ENCODE data around the gene CNIH3.
"Not testable (repeated sequence)": the region's sequence is repeated elsewhere in the genome, so short reads cannot be mapped to it uniquely, and the experiment has no call there.

Gene CNIH3

DNA sequence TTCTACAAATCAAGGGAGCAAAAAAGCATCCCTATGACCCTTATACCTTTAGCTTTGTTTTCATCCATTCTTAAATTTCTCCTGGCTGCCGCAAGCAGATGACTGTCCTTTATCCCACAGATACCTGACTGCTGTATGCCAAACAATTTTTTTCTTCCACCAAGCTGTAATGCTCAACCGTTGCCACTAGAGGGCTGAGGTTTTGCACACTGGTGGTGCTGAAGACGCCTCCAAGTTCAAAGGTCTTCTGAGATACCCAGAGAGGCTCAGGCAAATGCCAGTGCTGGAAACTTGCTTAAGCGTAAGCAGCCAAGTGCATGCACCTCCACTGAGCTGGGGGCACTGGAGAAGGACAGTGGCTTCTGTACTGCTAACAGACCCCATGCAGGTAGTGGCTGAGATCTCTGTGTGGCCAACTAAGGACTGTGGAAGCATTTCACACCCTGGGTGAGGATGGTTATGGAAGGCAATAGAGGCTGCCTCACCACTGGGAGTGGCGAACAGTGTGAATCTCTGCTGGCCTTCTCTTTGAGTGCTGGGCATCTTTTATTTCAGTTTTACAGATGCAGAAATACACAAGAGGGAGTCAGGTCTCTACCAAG lies 28.5 kb downstream of the CNIH3 start:
- DNase-seq: no peak

DNA sequence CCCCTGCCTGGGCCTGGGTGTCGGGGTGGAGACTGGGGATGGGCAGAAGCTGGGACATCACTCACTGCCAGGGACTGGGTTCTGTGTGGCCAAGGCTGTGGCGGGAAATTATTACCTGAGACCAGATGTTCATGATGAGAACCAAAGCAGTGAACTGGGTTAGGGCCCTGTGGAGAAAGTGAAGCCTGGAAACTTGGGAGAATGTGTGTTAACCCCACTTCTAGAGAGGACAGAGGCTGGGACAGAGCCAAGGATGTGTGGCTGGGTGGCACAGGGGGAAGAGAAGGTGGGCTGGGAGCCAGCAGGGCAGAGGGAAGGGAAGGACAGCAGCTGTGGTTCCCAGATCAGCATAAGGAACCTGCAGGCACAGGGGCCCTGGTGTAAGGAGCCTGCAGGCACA lies 31.3 kb downstream of the CNIH3 start:
- no peak for DNase-seq

DNA sequence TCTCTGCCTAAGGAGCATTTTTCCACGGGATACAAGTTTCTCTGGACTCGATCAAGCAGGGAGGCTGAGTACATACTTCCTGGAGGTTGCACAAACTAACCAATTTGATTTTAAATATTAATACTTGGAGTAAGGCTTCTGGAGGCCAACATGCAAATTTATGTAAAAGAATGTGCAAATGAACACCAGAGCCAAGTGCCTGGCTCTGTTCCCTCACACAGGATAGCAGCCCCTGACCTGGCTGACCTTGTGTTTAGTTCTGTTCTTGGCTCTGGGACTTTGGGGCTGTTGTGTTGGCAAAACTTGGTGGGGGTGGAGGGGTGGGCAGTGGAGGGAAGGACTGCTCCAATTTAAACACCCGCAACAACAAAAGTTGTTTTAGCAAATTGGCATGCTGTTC lies 34.2 kb downstream of the CNIH3 start:
- DNase-seq: no peak

DNA sequence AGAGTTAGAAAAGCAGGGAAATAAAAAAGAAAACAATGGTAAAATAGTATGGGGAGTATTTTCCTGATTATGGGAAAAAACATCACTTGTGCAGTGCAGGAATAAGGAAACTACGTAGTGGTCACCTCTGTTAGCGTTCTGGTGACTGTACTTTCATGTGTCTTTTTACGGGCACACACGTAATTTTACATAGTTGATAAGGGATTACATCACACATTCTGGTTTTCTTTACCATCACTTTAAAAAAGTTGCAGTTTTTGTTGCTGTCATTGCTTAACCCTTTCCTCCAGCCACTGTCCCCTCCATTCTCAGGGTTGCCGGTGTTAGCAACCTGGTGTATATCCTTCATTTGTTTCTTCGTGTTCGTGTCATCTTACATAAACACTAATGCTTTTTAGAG lies 35.1 kb downstream of the CNIH3 start:
- DNase-seq: no peak

DNA sequence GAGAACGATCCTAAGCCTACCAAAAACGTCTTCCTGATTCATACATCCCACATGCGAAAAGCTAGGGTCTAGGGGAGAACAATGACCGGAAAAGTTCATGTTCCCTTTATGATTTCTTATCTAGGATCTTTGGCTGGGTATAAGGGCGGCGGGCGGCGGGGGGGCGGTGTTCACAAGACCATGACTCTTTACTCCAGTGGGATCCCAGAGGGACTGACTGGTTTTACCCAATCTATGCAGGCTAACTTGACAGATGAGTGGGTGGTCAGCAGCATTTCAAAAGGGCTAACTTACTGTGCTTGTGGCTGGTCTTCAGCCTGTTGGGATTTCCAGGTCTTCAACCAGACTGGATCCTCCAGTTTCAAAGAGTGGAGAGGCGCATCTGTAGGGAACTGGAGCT lies 40.3 kb downstream of the CNIH3 start:
- no peak for DNase-seq

DNA sequence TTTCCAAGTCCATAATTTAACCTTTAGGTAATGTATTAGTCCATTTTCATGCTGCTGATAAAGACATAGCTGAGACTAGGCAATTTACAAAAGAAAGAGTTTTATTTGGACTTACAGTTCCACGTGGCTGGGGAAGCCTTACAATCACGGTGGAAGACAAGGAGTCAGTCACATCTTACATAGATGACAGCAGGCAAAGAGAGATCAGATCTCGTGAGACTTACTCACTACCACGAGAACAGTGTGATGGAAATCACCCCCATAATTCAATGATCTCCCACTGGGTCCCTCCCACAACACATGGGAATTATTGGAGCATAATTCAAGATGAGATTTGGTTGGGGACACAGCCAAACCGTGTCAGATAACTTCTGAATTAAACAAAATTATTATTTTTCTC lies 44.0 kb downstream of the CNIH3 start:
- DNase-seq: no peak

DNA sequence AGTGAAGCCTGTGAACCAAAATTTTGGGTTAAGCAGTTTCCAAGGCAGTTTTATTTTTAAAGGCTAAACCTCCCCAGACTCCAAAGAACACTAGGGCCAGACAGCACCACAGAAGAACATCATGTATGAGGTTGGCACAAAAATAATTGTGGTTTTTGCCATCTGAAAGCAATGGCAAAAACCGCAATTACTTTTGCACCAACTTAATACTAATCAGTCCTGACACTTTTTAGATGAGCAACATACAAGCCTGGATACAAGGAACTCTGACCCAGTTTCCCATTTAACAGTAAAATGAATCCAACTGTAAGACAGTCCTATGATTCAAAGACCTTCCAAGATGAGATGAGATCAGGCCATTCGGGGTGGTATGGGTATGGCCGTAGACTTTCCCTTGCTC lies 46.8 kb downstream of the CNIH3 start:
- no peak for DNase-seq

DNA sequence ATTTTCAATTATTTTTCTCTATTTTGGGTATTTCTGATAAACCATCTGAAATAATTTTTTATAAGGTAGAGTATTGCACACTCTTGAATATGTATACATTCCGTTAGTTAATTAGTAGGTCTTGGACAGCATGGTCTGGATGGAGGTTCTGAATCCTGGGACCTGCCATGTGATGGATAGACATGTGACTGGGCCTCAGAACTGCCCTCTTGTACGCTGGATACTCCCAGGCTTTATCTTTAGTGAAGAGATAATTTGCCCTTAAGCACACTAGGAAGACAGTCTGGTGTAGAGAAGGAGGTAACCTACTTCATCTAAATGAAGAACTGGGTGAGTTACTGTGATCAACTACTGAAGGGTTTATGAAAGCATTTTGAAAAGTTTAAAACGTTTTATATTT lies 48.9 kb downstream of the CNIH3 start:
- no peak for DNase-seq

DNA sequence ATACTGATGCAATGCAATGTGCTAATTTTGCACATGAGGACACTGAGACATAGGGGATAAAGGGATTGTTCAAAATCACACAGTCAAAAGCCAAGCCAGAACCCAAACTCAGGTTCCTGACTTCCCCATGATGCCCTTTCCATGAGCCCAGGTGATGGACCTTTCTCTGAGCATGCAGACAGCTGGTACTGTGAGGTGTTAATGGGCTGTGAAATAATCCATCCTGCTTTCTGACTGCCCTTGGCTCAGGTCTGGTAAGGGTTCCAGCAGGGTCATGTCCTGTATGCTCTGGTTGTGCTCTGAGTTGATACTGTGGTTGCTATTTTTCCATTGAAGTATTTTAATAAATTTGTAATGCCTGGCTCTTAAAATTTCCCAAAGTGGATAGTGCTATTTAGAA lies 50.0 kb downstream of the CNIH3 start:
- DNase-seq: no peak

DNA sequence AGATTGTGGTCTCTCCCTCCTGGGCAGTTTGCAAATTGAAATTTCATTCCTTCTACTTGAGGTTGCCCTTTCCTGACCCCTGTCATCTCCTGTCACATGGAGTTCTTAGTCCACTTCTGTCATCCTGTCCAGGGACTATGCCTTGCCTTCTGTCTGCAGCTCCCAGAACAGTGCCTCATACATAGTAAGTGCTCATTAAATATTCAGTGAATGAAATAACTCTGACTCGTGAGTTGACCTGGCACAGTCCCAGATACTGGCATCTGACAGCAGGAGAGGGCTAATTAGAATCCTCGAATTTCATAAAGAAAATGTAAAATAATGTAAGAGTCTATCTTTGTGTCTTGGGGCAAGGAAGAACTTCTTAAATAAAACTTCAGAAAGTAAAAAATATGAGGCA lies 50.8 kb downstream of the CNIH3 start:
- no peak for DNase-seq

DNA sequence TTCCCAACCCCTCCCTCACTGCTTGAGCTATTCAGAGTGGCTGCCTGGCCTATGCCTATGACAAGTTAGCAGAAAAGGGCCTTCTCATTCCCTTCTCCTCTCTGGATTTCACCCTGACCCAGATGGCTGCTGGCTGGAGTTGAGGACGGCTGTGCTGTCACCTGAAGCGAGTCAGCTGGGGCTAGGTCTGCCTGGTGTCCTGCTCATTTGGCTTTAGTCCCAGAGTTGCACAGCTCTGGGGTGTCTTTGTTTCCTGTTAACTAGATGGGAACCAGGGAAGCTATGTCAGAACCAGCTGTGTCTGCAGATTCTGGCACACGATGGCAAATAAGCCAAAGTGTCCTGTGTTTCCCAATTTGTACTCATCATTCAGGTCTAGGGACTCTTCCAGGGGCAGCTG lies 52.9 kb downstream of the CNIH3 start:
- no peak for DNase-seq

DNA sequence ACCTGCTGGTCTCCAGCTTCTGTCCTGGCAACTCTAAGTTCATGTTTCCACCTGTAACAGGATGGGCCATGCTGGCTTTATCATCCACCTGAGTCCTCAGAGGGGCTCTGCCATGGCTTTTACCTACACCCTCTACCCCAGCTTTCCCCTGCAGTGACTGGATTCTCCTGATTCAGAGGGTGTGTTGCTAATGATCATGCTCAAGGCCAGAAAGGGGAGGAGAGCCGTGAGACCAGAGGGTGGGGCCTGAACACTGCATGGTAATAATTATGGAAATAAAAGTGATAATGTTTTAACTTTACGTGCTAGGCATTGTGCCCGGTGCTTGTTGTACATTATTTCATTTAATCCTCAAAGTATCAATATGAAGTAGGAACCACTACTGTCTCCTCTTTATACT lies 53.3 kb downstream of the CNIH3 start:
- DNase-seq: no peak

DNA sequence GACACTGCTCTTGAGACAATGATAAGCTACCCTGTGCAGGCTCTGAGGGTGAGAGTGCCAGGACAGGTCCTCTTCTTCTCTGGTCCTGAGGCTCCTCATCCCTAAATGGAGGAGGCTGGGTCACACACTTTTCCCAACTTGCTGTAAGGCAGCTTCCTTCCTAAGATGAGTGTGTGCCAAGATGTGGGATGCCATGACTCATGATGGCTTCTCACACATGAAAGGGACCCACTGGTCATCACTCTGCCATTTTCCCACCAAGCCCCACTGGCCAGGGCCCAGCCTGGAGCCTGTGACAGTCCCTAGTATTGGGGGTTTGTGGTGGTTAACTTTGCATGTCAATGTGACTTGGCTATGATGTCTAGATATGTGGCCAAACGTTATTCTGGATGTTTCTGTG lies 54.4 kb downstream of the CNIH3 start:
- DNase-seq: no peak

DNA sequence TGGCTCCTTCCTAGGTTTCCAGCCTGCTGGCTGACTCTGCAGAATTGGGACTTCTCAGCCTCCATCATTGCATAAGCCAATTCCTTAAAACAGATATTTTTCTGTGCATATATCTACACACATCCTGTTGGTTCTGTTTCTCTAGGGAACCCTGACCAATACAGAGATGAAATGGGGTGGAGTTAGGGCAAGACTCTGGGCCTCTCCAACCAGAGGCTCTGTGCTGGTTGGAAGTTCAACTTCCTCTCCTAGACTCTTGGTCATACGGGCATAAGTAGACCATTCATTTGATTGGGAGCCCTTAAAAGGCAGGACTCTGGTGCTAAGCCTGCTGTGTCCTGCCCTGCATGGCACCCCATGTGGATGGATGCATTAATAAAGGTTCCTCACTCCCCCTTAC lies 55.0 kb downstream of the CNIH3 start:
- DNase-seq: no peak

DNA sequence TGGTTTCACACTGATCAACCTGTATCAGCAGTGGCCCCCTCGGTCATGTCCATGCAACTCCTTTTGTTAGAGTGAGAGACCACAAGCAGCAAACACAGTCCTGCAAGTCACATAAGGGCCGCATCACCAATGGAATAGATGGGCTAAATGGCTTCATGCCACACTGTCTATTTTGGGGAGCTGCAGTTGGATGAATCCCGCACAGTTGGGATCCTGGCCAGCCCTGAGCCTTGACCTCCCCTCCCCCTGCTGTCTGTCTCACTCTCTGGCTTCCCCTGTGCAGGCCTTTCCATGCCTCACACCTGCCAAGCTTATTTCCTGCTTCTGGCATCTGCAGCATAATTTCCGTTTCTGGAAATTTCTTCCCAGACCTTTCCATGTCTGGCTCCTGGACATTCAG lies 57.0 kb downstream of the CNIH3 start:
- peak; percentile 15 to 65 for DNase-seq

DNA sequence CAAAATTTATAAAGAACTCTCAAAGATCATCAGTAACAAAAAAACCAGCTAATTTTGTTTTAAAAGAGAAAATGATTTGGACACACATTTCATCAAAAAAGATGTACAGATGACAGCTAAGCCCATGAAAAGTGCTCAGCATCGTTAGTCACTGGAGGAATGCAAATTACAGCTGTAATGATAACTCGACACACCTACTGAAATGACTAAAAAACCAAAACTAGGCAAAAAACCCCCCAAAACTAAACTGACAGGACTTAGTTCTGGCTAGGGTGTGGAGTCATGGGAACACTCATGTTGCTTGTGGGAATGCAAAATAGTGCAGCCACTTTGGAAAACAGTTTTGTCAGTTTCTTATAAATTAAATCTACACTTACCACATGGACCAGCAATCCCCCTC lies 59.5 kb downstream of the CNIH3 start:
- no peak for DNase-seq

DNA sequence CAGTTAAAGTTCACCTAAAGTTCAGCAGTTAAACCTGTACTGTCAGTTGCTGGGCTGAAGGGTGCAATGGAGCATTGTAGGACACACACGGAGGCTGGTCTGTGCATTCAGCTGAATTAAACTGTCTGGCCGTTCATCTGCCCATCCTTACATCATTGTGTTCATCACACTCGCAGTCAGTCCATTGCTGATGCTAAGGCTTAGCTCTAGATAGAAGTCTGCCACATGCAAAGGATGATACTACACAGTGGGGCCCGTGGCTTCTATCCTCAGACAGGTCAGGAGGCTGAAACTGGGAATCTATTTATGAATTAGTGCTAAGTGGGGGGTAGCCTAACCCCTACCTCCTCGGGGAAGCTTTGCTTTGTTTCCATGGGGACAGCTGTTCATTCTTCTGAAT lies 60.4 kb downstream of the CNIH3 start:
- DNase-seq: no peak

DNA sequence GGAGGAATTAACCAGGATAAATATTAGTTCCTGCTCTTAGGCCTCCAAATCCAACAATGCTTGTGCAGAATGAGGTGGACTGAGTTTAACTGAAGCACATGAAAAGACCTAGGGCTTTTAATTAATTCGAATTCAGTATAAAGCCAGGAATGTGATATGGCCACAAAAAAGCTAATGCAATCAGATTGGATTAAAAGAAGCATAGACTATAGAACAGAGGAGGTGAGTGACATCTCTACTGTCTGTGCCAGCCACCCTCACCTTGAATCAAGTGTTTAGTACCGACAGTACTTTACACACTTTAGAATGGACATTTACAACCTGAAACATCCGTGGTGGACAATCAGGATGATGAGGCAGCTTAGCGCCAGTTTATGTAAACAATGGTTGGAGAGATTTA lies 62.1 kb downstream of the CNIH3 start:
- DNase-seq: no peak

DNA sequence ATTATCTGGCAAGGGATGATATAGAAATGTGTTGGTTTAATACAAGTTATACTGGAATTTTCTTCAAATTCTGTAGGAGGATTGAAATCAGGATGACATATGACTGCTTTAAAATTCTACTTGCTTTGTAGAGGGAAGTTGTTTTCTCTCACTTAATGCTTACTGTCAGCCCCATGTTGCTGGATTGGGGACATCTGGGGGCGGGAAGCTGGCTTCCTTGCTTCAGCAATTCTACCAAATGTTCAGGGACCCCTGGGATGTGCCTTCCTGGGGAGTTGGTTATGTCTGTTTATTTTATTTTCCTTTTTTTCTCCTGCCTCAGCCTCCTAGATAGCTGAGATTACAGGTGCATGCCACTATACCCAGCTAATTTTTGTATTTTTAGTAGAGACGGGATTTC lies 63.5 kb downstream of the CNIH3 start:
- DNase-seq: no peak

DNA sequence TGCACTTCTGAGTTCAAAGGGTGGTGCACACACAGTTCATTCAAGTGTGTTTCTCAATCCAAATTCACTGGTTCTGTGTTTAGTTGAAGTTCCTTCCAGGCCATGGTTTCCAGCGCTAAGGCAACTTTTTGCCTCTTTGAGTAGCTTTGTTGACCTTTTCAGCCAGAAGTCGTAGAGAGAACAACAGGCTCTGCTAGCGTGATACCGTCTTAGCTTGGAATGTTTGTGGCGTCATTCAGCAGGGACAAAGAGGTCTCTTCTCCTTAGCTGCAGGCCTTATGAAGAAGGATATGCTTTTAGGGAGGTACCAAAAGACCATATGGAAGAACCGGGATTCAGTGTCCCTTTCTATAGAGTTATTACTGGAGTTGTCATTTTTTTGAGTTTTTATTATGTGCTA lies 65.7 kb downstream of the CNIH3 start:
- DNase-seq: no peak

DNA sequence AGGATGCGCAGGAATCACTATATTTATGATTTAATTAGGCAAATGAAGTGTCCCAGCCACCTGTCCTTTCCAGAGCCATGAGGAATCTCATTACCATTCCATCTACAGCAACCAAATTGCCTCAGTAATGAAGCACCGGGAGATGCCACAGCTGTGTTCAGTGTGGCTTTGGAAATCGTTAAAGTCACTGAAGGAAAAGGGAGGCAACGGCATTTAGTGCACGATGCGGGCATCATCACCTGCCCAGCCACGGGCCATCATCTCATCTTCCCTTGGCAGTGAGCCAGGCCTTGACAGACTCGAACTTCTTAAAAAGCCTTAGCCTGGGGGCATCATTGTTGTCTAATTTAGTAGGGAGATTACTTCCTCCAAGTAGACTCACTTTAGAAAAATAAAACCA lies 67.8 kb downstream of the CNIH3 start:
- no peak for DNase-seq

DNA sequence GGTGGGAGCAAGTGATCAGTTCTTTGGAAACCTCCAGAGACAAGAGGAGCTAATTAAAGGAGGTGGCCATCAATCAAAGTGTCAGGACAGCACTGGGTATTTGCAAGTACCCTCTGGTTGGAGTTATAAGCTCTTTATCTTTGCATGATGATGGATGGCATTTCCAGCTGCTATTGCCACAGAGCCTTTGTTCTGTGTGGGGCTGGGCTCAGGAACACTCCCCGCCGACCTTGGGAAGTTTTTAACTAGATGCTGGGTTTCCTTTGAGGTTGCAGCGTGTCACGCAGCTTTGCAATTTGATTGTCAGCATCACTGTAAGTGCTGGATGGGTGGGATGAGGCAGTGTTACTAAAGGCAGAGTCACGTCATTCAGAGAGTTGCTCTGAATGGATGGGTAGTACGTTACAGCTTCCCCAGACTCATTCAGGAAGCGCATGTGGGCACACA lies 68.9 kb downstream of the CNIH3 start:
- DNase-seq: no peak

DNA sequence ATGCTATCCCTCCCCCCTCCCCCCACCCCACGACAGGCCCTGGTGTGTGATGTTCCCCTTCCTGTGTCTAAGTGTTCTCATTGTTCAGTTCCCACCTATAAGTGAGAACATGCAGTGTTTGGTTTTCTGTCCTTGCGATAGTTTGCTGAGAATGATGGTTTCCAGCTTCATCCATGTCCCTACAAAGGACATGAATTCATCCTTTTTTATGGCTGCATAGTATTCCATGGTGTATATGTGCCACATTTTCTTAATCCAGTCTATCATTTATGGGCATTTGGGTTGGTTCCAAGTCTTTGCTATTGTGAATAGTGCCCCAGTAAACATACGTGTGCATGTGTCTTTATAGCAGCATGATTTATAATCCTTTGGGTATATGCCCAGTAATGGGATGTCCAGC lies 70.0 kb downstream of the CNIH3 start:
- DNase-seq: not testable (repeated sequence)

DNA sequence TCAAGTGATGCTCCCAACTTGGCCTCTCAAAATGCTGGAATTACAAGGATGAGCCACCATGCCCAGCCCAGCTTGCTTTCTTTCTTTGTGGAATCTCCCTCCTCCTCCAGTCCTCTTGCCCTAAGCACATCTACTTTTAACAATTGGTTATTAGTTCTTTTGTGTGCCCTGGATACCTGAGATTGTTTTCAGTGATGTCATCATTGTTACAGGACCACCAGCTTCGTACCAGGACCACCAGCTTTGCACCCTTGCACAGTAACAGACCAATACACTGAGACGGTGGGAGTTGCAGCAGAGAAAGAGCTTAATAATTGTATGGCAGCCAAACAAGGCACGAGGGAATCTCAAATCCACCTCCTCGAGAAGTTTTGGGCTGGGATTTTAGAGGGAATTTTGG lies 71.3 kb downstream of the CNIH3 start:
- DNase-seq: no peak

DNA sequence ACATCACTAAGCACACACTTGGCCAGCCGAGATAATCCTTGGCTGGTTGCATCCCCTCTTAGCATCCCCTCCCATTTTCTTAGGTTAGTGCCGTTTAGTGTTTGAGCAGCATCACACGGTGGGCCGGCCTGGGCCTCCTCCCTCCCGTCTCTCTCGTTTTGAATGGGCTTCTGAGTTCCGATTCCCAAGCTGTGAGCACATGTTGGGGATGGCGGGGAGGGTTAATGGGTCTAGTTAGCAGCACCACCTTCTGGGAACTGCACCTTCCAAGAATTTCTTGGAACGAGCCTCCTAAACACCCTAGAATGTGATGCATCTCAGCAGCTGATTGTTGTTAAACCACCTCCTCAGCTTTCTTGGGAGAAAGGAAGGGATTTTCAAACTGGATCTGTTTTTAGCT lies 73.3 kb downstream of the CNIH3 start:
- no peak for DNase-seq

DNA sequence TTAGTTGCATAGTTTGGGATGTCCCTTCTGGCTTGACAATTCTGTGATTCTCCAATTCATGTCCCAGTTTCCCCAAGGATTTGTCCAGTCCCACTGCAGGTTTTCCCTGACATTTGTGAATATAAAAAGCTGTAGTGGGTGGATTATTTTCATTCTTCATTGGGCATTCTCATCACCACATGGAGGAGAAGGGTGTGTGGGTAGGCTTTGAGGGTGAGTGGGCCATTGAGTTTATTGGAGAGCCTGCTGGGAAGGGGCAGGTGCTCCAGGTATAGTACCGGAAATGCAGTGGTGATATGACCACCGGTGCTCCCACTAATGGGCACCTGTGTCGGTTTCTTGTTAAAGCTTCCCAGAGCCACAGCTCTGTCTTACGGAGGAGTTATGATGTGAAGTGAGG lies 74.5 kb downstream of the CNIH3 start:
- no peak for DNase-seq
